HCT116 (cell line): Measurements from ENCODE around the gene TNFRSF21. TPM values are rescaled to one million over a fixed set of nuclear protein-coding genes. Genes with fewer than 3 reads are reported as not detected.

ENCODE experiments used
- ATAC-seq: fragments of 200-7000 bp; cut with Tn5 transposase; 2 replicates; pipeline ENCODE4 v1.9.1; 2020; ENCODE audit warnings: mild to moderate bottlenecking, moderate library complexity
- BruUV-seq: library from RNA; stranded (reverse); fragments of 400-500 nt; replicated peaks from 2 replicates; lab custom pipeline; 2021; lab: Mats Ljungman, UMichigan
- CTCF ChIA-PET: fragments of 300-600 bp; sonication (Branson Sonifier 250); formaldehyde crosslinking; loops from one replicate; lab custom pipeline; 2021; ENCODE audit warnings: antibody characterized with exemption; lab: Charles Lee
- POLR2A ChIA-PET: fragments of 300-600, 350-600 bp; sonication (Branson Sonifier 250); formaldehyde crosslinking; loops from one replicate; lab custom pipeline; 2021; ENCODE audit warnings: antibody characterized with exemption; lab: Charles Lee
- RAD21 ChIA-PET, 2 experiments: fragments of 300-600 bp; sonication (Branson Sonifier 250); formaldehyde crosslinking; loops; one replicate each; lab custom pipeline; 2023; ENCODE audit warnings: low total read pairs in 2 of 2; ENCODE audit not compliant: uncharacterized antibody in 2 of 2, unreplicated experiment in 2 of 2, low non-redundant PET in 1 of 2; lab: Charles Lee
- DNase-seq: peaks from one replicate; pipeline ENCODE4 v3.0.0-alpha.2; 2010; ENCODE audit warnings: low read depth, low spot score
- H2AFZ ChIP-seq: fragments of 200-600 bp; shearing (Covaris generic), sonication (generic); 2 replicates; pipeline ENCODE4 v1.6.1; 2017; ENCODE audit warnings: low read depth, mixed run types, mixed read lengths, antibody characterized with exemption, low read length; ENCODE audit not compliant: poor library complexity, severe bottlenecking
- H3K27ac ChIP-seq: 2 replicates; pipeline ENCODE4 v1.5.1; 2012; ENCODE audit warnings: low read depth, low read length
- H3K27me3 ChIP-seq: fragments of 200-600 bp; sonication (generic); 2 replicates; pipeline ENCODE4 v1.6.1; 2016; ENCODE audit warnings: mixed run types, low read length, mixed read lengths; ENCODE audit not compliant: insufficient read depth
- H3K36me3 ChIP-seq, 2 experiments: fragments of 200-500 bp in 1 of 2; fragments of 200-600 bp in 1 of 2; sonication (Bioruptor generic) in 1 of 2; sonication (generic) in 1 of 2; 2 replicates each; pipeline versions ENCODE4 v1.5.1 to v1.6.1; 2014 to 2016; ENCODE audit warnings: low read length in 2 of 2, inconsistent platforms in 1 of 2, mixed read lengths in 1 of 2, mixed run types in 1 of 2; ENCODE audit not compliant: insufficient read depth in 2 of 2, control insufficient read depth in 1 of 2
- H3K4me1 ChIP-seq, 2 experiments: fragments of 200-600 bp in 1 of 2; sonication (generic) in 1 of 2; 2 replicates each; pipeline versions ENCODE4 v1.5.1 to v1.6.1; 2012 to 2017; ENCODE audit warnings: low read length in 2 of 2, inconsistent platforms in 1 of 2, mild to moderate bottlenecking in 1 of 2, mixed read lengths in 1 of 2, mixed run types in 1 of 2, moderate library complexity in 1 of 2; ENCODE audit not compliant: insufficient read depth in 2 of 2, control insufficient read depth in 1 of 2
- H3K4me2 ChIP-seq: fragments of 200-600 bp; sonication (generic); 2 replicates; pipeline ENCODE4 v1.6.1; 2017; ENCODE audit warnings: mixed run types, low read length, mixed read lengths
- H3K4me3 ChIP-seq, 2 experiments: fragments of 200-600 bp in 1 of 2; sonication (generic) in 1 of 2; replicated peaks in 1 of 2; 2 replicates each; pipeline ENCODE4 v1.5.1; 2011 to 2016; ENCODE audit warnings: low read length in 2 of 2, control low read depth in 1 of 2, low read depth in 1 of 2, mild to moderate bottlenecking in 1 of 2, mixed read lengths in 1 of 2, mixed run types in 1 of 2
- H3K79me2 ChIP-seq: fragments of 200-600 bp; sonication (generic); 2 replicates; pipeline ENCODE4 v1.6.1; 2017; ENCODE audit warnings: mild to moderate bottlenecking, mixed run types, low read length, moderate library complexity, mixed read lengths; ENCODE audit not compliant: insufficient read depth
- H3K9ac ChIP-seq: fragments of 200-600 bp; sonication (generic); 2 replicates; pipeline ENCODE4 v1.6.1; 2016; ENCODE audit warnings: low read length, mixed read lengths
- H3K9me2 ChIP-seq: fragments of 200-600 bp; sonication (generic), shearing (Covaris generic); 2 replicates; pipeline ENCODE4 v1.6.1; 2017; ENCODE audit warnings: mixed run types, mild to moderate bottlenecking, moderate library complexity; ENCODE audit not compliant: insufficient read depth
- H3K9me3 ChIP-seq, 2 experiments: fragments of 200-500 bp in 1 of 2; fragments of 200-600 bp in 1 of 2; sonication (Bioruptor generic) in 1 of 2; sonication (generic) in 1 of 2; 2 replicates each; pipeline ENCODE4 v1.6.1; 2014 to 2017; ENCODE audit warnings: low read length in 2 of 2, mixed read lengths in 2 of 2, inconsistent platforms in 1 of 2, low read depth in 1 of 2, mild to moderate bottlenecking in 1 of 2, mixed run types in 1 of 2, moderate library complexity in 1 of 2; ENCODE audit not compliant: control insufficient read depth in 1 of 2, insufficient read depth in 1 of 2
- H4K20me1 ChIP-seq: fragments of 200-600 bp; sonication (generic), shearing (Covaris generic); 2 replicates; pipeline ENCODE4 v1.6.1; 2017; ENCODE audit warnings: mixed run types, mild to moderate bottlenecking, moderate library complexity; ENCODE audit not compliant: insufficient read depth
- CEBPB ChIP-seq: IDR thresholded peaks from 2 replicates; pipeline ENCODE4 v1.6.1; 2012; ENCODE audit warnings: low read depth
- ELF1 ChIP-seq: IDR thresholded peaks from 2 replicates; pipeline ENCODE4 v1.6.1; 2012; ENCODE audit warnings: low read depth, borderline replicate concordance
- EZH2 ChIP-seq: fragments of 200-600 bp; sonication (generic); IDR thresholded peaks from 2 replicates; pipeline ENCODE4 v1.6.1; 2017; ENCODE audit warnings: antibody characterized with exemption, mixed run types
- POLR2A ChIP-seq: IDR thresholded peaks from 2 replicates; pipeline ENCODE4 v1.7.0; 2011; ENCODE audit warnings: borderline replicate concordance; ENCODE audit not compliant: insufficient read depth, insufficient read length; ENCODE audit errors: extremely low read depth
- POLR2AphosphoS5 ChIP-seq: IDR thresholded peaks from 2 replicates; pipeline ENCODE4 v1.6.1; 2011; ENCODE audit warnings: mild to moderate bottlenecking, low read depth, low read length, moderate library complexity
- REST ChIP-seq: IDR thresholded peaks from 2 replicates; pipeline ENCODE4 v1.6.1; 2012; ENCODE audit warnings: low read depth
- SP1 ChIP-seq: IDR thresholded peaks from 2 replicates; pipeline ENCODE4 v1.6.1; 2012; ENCODE audit warnings: low read depth
- SRF ChIP-seq: IDR thresholded peaks from 2 replicates; pipeline ENCODE4 v1.6.1; 2012; ENCODE audit warnings: low read depth
- YY1 ChIP-seq: IDR thresholded peaks from 2 replicates; pipeline ENCODE4 v1.6.1; 2011; ENCODE audit warnings: low read length, low read depth, moderate library complexity, mild to moderate bottlenecking; ENCODE audit not compliant: insufficient replicate concordance; ENCODE audit errors: extremely low read depth
- intact Hi-C: fragments of 100-400 bp; cut with micrococcal nuclease; formaldehyde crosslinking; loops from 2 replicates; pipeline ENCODE4 v1.10.0; 2022
- total RNA-seq: library from RNA; stranded (reverse); gene quantifications from one replicate; pipeline ENCODE4 v1.2.1, GENCODE V29; 2021; ENCODE audit not compliant: unreplicated experiment

The TNFRSF21 gene
- total RNA-seq, 1 experiment from 2014 or later = 48.3 TPM

- ChIA-PET RAD21 (no interaction called here), POLR2A (interaction anchor here (1.1 to 1.8 kb wide), 3 partner anchors 212 to 217 kb away, joined by 4 to 6 read pairs (median 5); no protein-coding TSS in a partner anchor), CTCF (no interaction called here)
- Histone ChIP-seq H3K27me3 (no peaks in the 10 kb centered on the region), H3K4me1 (peaks cover 6 to 13% of the 10 kb centered on the region in 2 experiments), H3K36me3 (no peaks in the 10 kb centered on the region), H2AFZ (peak overlapping the region; percentile 99), H3K9me2 (no peaks in the 10 kb centered on the region), H3K27ac (no peak overlapping the region), H3K9ac (peak overlapping the region; percentile 79), H3K4me3 (peak overlapping the region; percentile 73 to 80), H3K4me2 (peak overlapping the region; percentile 72), H3K9me3 (no peaks in the 10 kb centered on the region), H4K20me1 (no peaks in the 10 kb centered on the region), H3K79me2 (peaks cover 41% of the 10 kb centered on the region)
- no TSS peak for BruUV-seq
- intact Hi-C loops = loop anchor here (1.0 to 2.0 kb wide), 3 partner anchors 213 to 461 kb away; no protein-coding TSS in a partner anchor
- TF ChIP-seq CEBPB (no peak), YY1 (no peak), REST (no peak), POLR2AphosphoS5 (no peak), SRF (no peak), POLR2A (no peak), EZH2 (no peak), SP1 (no peak), ELF1 (no peak)
- TF ChIP-seq, all 23 proteins: peak for 0
- peak; percentile 46 for ATAC-seq
- no peak for DNase-seq
Measured at GRCh38 chr6:47310131-47310480, 401 bp upstream of the TNFRSF21 start.
